Osteoblast (primary cell): ENCODE measurements around the gene TBX10. TPM values are rescaled to one million over a fixed set of nuclear protein-coding genes. Genes with fewer than 3 reads are reported as not detected.

ENCODE experiments used
- DNase-seq: peaks from one replicate; pipeline ENCODE4 v3.0.0; 2011; ENCODE audit warnings: low spot score, mixed read lengths; ENCODE audit not compliant: insufficient read length; ENCODE audit errors: missing footprints
- H2AFZ ChIP-seq: 2 replicates; pipeline ENCODE4 v1.6.0; 2011; ENCODE audit warnings: mild to moderate bottlenecking, low read length
- H3K27ac ChIP-seq: 2 replicates; pipeline ENCODE4 v1.5.1; 2011; ENCODE audit warnings: mild to moderate bottlenecking, low read depth, low read length, moderate library complexity
- H3K27me3 ChIP-seq: 2 replicates; pipeline ENCODE4 v1.6.0; 2012; ENCODE audit warnings: mild to moderate bottlenecking, control low read depth, inconsistent platforms, low read length, moderate library complexity; ENCODE audit not compliant: insufficient read depth
- H3K36me3 ChIP-seq: 2 replicates; pipeline ENCODE4 v1.5.1; 2011; ENCODE audit warnings: mild to moderate bottlenecking, low read length, control low read depth, moderate library complexity; ENCODE audit not compliant: insufficient read depth
- H3K4me1 ChIP-seq: 2 replicates; pipeline ENCODE4 v1.5.1; 2011; ENCODE audit warnings: mild to moderate bottlenecking, low read length, control low read depth, moderate library complexity; ENCODE audit not compliant: insufficient read depth
- H3K4me2 ChIP-seq: 2 replicates; pipeline ENCODE4 v1.6.0; 2011; ENCODE audit warnings: mild to moderate bottlenecking, low read length; ENCODE audit not compliant: insufficient read depth
- H3K4me3 ChIP-seq: fragments of 200-600 bp; sonication (generic); 3 replicates; pipeline ENCODE4 v1.5.1; 2012; ENCODE audit warnings: mild to moderate bottlenecking, low read length, inconsistent platforms; ENCODE audit not compliant: insufficient read depth
- H3K79me2 ChIP-seq: 2 replicates; pipeline ENCODE4 v1.6.0; 2012; ENCODE audit warnings: mild to moderate bottlenecking, low read length, control low read depth, inconsistent platforms; ENCODE audit not compliant: insufficient read depth
- H3K9me3 ChIP-seq: 2 replicates; pipeline ENCODE4 v1.5.1; 2011; ENCODE audit warnings: low read depth, low read length, control low read depth
- H4K20me1 ChIP-seq: 2 replicates; pipeline ENCODE4 v1.6.0; 2012; ENCODE audit warnings: mild to moderate bottlenecking, low read length, control low read depth; ENCODE audit not compliant: insufficient read depth
- total RNA-seq: library from RNA; depleted of rRNA; stranded (reverse); fragments of >200 nt; gene quantifications from 2 replicates; pipeline ENCODE4 v1.2.3, GENCODE V29; 2012
- TF ChIP-seq, protein P1 (sequence below): IDR thresholded peaks from 2 replicates; pipeline ENCODE4 v1.5.1; 2011; ENCODE audit warnings: mild to moderate bottlenecking, low read depth, low read length, moderate library complexity; ENCODE audit errors: extremely low read depth

Gene TBX10
- total RNA-seq, 1 donor: not detected

DNA sequence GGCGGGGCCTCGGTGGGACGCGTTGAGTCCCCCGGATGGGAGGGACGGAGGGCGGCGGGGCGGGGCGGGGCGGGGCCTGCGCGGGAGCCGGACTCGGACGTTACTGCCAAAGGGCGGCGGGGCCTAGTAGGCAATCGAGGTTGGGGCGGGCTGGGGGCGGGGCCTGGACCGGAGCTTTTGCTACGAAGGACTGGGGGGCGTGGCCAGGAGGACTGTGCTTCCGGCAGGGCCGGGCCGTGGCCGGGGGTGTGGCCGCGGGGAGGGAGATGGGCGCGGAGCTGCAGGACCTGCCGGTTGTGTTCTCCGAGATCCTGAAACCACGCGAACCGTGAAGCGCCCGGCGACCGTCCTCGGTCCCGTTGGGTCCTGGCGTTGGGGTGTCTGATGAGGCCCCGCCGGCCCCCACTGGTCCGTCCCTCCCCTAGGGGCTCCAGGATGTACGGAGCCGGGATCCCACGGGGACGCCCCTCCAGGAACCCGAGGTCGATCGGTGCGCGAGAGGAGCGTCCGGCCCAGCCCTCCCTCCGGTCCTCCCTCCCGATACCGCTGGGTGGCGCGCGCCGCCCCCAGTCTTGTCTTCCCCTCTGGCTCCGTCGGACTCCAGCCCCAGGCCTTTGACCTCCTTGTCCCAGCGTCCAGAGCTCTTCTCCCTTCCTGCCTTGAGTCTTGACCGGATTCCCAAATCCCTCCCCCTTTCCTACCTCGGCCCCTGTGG, 9.2 kb downstream of the TBX10 start:
- peak overlapping the region; percentile 97 for H2AFZ ChIP-seq
- no peaks in the 10 kb centered on the region for H4K20me1 ChIP-seq
- no peaks in the 10 kb centered on the region for H3K36me3 ChIP-seq
- TF ChIP-seq, protein P1, sequence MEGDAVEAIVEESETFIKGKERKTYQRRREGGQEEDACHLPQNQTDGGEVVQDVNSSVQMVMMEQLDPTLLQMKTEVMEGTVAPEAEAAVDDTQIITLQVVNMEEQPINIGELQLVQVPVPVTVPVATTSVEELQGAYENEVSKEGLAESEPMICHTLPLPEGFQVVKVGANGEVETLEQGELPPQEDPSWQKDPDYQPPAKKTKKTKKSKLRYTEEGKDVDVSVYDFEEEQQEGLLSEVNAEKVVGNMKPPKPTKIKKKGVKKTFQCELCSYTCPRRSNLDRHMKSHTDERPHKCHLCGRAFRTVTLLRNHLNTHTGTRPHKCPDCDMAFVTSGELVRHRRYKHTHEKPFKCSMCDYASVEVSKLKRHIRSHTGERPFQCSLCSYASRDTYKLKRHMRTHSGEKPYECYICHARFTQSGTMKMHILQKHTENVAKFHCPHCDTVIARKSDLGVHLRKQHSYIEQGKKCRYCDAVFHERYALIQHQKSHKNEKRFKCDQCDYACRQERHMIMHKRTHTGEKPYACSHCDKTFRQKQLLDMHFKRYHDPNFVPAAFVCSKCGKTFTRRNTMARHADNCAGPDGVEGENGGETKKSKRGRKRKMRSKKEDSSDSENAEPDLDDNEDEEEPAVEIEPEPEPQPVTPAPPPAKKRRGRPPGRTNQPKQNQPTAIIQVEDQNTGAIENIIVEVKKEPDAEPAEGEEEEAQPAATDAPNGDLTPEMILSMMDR: peak; percentile 61
- H3K79me2 ChIP-seq: no peaks in the 10 kb centered on the region
- H3K27me3 ChIP-seq: no peaks in the 10 kb centered on the region
- H3K4me3 ChIP-seq: peak overlapping the region; percentile 83
- peak overlapping the region; percentile 87 for H3K4me2 ChIP-seq
- peak; percentile 100 for DNase-seq
- H3K27ac ChIP-seq: peak overlapping the region; percentile 45
- no peaks in the 10 kb centered on the region for H3K9me3 ChIP-seq
- peaks cover 5% of the 10 kb centered on the region for H3K4me1 ChIP-seq

DNA sequence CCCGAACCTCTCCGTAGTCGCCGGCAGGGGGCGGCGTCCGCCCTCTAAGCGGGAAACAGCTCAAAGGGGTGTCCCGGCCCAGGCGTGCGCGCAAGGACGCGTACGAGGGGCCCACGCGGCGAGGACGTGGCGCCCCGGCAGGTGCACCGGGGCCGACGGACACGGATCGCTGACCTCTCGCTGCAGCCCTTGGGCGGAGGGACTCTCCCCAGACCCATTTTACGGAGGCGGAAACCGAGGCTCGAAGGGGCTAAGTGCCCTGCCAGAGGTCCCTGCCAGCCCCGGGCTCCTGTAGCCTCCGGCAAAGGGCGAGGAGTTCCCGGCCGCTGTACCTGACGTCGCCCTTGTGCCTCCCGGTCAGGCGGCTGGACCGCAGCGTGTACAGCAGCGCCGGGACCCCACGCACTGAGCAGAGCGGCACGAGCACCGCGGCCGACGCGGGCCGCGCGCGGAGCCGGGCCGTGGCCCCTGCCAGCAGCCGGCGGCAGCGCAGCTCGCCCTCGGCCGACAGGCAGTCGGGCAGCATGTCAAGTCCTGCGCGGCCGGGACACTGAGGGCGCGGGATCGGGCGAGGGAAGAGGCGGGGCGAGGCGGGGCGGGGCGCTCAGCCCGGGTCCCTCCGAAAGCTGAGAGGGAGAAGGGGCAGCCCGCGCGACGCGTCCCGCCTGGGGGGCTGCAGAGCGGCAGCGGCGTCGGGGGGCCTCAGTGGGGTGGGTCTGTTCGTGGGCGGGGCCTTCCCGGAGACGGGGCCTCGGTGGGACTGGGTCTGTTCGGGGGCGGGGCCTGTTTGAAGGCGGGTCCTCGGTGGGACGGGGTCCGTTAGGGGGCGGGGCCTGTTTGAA, 10.0 kb downstream of the TBX10 start, which contains the start of gene NUDT8:
Gene NUDT8 (minus strand): TSS at position 552 of the 842 bp plus-strand sequence. CDS start 26 bp downstream, at position 526.
- DNase-seq: peak; percentile 99
- peak within 1 kb of the TSS; percentile 97 for H2AFZ ChIP-seq
- H3K79me2 ChIP-seq: no peaks in the 10 kb centered on the region
- no peaks in the 10 kb centered on the region for H3K9me3 ChIP-seq
- no peaks in the 10 kb centered on the region for H4K20me1 ChIP-seq
- H3K27me3 ChIP-seq: no peaks in the 10 kb centered on the region
- peaks cover 5% of the 10 kb centered on the region for H3K4me1 ChIP-seq
- H3K4me2 ChIP-seq: peak within 1 kb of the TSS; percentile 87
- H3K27ac ChIP-seq: peak within 1 kb of the TSS; percentile 45
- no peaks in the 10 kb centered on the region for H3K36me3 ChIP-seq
- TF ChIP-seq, protein P1: peak; percentile 76
- peak within 1 kb of the TSS; percentile 83 for H3K4me3 ChIP-seq

DNA sequence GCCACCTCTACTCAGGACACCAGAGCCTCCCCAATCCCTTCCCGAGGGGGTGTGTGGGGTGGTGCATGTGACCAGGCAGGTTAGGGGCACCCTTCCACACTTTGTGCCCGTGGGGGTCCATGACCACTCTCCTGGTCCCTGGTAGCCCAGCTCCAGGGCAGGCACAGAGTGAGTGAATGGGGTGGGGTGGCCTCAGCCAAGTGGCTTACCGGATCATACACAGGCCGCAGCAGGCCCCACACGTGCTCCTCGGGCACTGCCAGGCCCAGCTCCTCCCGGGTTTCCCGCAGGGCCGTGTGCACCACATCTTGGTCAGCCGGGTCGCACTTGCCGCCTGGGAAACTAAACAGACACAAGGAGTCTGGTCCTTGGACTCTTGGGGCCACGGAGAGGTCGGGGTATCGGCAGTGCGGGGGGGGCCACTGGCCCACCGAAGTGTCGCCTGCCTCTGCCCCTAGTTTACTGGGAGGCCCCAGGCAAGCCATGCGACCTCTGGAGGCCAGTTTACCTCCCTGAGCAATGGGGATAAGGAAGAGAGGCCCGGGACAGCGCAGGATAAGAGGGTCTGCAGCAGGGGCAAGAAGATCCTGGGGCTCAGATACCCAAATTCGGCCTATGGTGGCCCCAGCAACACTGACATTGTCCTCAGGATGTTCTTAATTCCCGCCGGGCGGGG, 10.7 kb downstream of the TBX10 start:
- Histone ChIP-seq H3K4me1 (peaks cover 5% of the 10 kb centered on the region), H3K4me3 (peak overlapping the region; percentile 72), H3K27me3 (no peaks in the 10 kb centered on the region), H3K9me3 (no peaks in the 10 kb centered on the region), H3K36me3 (no peaks in the 10 kb centered on the region), H3K79me2 (no peaks in the 10 kb centered on the region), H2AFZ (no peak overlapping the region), H4K20me1 (no peaks in the 10 kb centered on the region), H3K27ac (no peak overlapping the region), H3K4me2 (peak overlapping the region; percentile 77)
- TF ChIP-seq, protein P1: no peak
- no peak for DNase-seq
